Dermis microvascular lymphatic vessel endothelial cell (primary cell): ENCODE results near the gene ADGRG1. TPM values are rescaled to one million over a fixed set of nuclear protein-coding genes. Genes with fewer than 3 reads are reported as not detected.

Source experiments
- DNase-seq, 2 donors: peaks; one replicate each; pipeline versions ENCODE4 v3.0.0 to v3.0.0-alpha.2; 2010; ENCODE audit warnings: low read depth in 2 of 2
- total RNA-seq: library from RNA; depleted of rRNA; stranded (reverse); fragments of >200 nt; gene quantifications from 2 replicates; pipeline ENCODE4 v1.2.1, GENCODE V29; 2014

Gene ADGRG1
- total RNA-seq, 1 donor from 2014 or later: 15.3 TPM

GRCh38 chr16:57620335-57621231, 7.8 kb upstream of the ADGRG1 start:
- DNase-seq: no peak

GRCh38 chr16:57621521-57622271, 6.7 kb upstream of the ADGRG1 start:
- DNase-seq: no peak

- DNase-seq: no peak
Observed at GRCh38 chr16:57622361-57623250, 5.8 kb upstream of the ADGRG1 start.

- DNase-seq: no peak
Observed at GRCh38 chr16:57623251-57624043, 5.0 kb upstream of the ADGRG1 start.

GRCh38 chr16:57624044-57624688, 4.3 kb upstream of the ADGRG1 start:
- no peak for DNase-seq

- DNase-seq: no peak
Observed at GRCh38 chr16:57624806-57625500, 3.5 kb upstream of the ADGRG1 start.

GRCh38 chr16:57626420-57627170, 1.8 kb upstream of the ADGRG1 start:
- DNase-seq: no peak

- DNase-seq: peak in 1 of 2 donors; percentile 79
Observed at GRCh38 chr16:57627184-57627871, 1.1 kb upstream of the ADGRG1 start.

GRCh38 chr16:57628783-57629293, 408 bp downstream of the ADGRG1 start:
- peak in 1 of 2 donors; percentile 41 for DNase-seq

GRCh38 chr16:57629516-57630406, 1.3 kb downstream of the ADGRG1 start:
- no peak for DNase-seq

- no peak for DNase-seq
Observed at GRCh38 chr16:57630407-57630797, 2.0 kb downstream of the ADGRG1 start.

GRCh38 chr16:57630931-57631845, 2.8 kb downstream of the ADGRG1 start:
- DNase-seq: no peak

- DNase-seq: no peak
Observed at GRCh38 chr16:57632568-57632967, 4.1 kb downstream of the ADGRG1 start.

GRCh38 chr16:57633383-57634064, 5.1 kb downstream of the ADGRG1 start:
- DNase-seq: no peak

GRCh38 chr16:57634171-57634570, 5.7 kb downstream of the ADGRG1 start:
- peak in 1 of 2 donors; percentile 44 for DNase-seq
